NCI-H1436 (cell line): ENCODE results near the gene RPS8.
"Not testable (repeated sequence)": the region's sequence is repeated elsewhere in the genome, so short reads cannot be mapped to it uniquely, and the experiment has no call there.

Experiments
- DNase-seq: peaks from one replicate; lab custom pipeline; 2025; lab: John Stamatoyannopoulos, UW

The RPS8 gene

DNA sequence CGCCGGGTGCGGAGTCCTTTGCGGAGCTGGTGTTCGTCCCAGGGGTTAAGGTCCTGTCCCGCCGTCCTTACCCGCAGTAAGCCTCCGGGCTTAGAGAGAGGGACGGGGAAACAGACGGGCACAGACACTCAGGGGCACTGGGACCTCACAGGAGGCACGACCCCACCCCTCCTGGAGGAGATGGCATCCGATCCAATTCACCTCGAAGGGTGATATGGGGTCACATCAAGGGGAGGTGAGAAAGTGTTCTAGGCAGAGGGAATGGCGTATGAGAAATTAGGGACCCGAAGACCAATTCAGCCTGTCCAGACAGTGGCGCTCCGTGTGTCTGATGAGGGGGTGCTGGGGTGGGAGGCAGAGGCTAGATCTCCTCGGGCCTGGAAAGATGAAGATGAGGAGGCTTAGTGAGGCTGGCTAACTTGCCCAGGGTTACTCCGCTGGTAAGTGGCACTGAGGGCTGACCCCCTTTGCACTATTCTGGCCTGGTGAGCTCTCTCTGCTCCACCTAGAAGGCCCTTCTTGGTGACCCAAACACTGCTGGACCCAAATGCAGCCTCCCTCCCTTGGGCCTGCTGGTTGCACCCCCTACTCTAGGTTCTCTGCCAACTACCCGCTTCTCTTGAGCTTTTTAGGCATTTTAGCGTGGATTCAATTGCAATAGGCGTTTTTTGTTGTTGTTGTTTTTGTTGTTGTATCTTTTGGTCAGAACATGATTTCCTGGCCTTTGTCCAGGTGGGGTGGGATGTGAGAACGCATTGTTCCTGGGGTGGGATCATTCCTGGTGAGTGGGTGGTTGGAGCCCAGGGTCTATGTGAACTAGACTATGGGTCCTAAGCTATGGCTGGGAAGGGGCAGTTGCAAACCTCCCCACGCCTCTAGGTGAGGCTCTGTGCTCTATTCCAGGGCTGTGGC lies 45.2 kb downstream of the RPS8 start:
- no peak for DNase-seq

DNA sequence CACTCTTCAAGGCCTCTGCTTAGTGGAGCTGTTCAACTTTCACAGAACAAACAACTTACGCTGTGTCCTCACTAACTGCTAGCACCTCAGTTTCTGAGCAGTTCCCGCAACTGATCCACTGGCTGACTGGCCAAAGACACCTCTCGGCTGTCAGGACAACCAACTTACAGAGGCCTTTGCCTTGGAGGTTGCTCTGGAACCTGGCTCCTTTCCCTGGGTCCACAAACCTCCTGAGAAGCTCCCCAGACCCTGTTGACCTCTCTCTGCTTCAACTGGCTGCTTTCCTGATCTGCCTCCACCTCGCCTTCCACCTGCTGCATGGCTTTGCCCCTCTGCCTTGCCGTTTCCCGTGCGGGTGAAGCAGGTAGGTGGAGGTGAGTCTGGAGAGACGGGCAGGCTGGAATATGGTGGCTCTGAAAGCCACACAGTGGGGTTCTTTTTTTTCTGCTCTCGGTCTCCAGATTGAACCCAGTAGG lies 45.9 kb downstream of the RPS8 start:
- no peak for DNase-seq

DNA sequence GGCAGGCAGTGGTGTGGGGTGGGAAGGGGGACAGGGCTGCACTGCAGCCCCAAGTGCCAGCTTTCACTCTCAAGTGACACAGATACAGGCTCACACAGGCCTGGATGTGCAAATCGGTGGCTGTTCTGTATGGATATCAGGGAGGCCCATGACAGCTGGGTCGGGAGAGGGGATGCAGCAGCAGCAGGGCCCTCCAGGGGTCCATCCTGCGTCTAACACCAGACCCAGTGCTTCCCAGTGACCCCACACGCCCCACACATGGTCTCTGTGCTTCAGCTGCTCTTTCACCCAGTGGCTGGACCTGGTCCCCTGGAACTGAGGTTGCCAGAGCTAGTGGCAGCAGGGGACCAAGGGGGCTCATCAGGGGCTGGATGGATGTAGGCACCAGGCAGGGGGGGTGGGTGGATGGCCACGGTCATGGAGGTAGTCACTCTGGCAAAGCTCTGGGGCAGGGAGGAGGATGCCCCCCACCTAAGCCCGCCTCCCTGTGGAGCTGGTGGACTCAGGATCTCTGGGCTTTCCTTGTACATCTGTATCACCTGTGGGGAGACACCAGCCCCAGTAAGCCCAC lies 46.9 kb downstream of the RPS8 start:
- no peak for DNase-seq

DNA sequence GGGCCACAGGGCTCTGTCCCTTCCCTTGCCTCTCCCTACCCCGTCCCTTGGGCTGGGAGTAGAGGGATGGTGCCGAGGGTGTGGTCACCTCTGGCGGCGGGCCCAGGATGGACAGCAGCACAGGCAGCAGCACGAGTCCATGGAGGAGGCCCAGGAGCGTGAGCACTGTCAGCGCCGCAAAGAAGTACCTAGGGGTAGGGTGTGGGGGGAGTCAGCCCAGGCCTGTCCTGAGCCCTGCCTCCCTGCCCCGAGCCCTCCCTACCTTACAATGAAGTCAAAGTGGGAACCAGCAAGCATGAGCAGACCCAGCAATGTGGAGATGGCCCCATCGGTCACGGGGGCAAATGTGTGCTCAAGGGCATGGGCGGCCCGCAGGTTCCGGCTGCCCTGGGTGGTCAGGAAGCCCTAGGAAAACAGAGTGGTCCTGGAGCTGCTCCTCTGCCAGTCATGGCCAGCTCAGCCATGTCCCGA lies 47.7 kb downstream of the RPS8 start:
- DNase-seq: no peak

DNA sequence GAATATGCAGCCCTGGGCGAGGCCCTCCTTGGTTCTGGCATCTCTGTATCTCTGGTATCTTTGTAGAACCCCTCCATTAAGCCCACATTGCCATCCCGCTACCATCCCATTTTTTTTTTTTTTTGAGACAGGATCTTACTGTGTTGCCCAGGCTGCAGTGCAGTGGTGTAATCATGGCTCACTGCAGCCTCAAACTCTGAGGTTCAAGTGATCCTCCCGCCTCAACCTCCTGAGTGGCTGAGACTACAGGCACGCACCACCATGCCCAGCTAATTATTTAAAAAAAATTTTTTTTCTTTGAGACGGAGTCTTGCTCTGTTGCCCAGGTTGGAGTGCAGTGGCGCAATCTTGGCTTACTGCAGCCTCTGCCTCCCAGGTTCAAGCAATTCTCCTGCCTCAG lies 49.1 kb downstream of the RPS8 start:
- not testable (repeated sequence) for DNase-seq

DNA sequence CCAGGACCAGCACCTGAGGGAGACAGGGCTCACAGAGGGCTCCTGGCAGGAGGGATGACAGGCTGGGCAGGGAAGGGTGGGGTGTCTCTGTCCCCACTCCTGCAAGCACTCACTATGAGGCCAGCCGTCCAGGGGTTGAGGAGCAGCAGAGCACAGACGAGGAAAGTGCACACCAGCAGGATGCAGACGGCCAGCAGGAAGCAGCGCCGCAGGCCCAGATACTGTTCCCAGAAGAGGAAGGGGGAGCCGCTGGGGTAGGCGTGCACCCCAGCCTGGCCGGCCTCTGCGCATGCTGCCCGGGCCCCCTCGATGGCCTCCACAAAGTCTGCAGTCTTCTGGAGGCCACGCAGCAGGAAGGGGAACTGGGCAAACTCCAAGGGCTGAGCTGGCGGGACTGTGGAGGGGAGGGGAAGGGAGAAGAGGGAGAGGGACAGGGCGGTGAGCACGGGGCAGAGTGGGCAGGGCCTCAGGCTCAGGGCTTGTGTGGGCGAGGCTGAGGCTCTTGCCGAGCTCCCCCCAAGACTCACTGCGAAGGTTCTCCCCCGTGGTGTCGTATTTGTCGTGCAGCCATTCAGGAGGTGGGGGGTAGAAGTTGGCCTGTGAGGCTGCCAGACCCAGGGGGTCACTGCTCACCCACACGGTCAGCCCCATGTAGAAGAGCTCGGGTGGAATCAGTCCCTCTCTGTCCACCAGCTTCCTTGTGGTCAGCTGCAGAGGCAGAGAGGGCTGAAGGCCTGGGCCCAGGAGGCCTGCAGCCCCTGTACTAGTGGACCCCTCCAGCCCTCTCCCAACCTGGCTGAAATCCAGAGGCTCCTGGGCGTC lies 51.2 kb downstream of the RPS8 start:
- DNase-seq: no peak

DNA sequence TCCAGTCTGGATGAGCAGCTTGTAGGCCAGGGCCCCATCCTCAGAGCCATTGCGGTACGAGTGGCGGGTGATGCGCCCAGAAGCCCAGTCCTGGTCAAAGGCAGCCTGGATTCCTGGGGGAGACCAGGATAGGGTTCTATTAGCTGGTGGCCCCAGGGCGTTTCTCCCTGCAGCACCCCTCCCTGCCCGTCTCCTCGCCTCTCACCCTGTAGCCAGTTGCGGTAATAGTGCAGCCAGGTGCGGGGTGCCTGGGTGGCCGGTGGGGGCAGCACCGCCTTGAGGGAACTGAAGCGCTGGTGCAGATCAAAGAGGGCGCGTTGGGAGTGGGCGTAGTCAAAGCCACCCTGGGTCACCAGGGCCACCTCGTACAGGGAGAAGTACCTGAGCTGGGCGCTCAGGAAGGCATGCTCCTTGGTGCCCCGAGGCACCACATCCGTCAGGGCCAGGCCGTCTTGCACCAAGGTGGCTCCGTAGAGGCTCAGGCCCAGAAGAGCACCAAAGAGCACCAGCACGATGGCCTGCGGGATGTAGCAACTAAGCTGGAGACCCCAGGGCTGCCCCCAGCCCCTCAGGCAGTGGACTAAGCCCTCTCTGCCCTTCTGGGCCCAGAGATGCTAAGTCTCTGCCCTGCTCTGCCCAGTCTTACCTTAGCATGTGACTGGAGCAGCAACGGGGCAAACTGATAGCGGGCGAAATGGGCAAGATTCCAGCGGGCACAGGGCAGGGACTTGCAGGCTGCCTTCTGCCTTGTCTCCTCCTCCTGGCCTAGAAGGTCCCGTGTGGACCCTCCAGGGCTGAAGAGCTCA lies 52.1 kb downstream of the RPS8 start:
- DNase-seq: no peak

DNA sequence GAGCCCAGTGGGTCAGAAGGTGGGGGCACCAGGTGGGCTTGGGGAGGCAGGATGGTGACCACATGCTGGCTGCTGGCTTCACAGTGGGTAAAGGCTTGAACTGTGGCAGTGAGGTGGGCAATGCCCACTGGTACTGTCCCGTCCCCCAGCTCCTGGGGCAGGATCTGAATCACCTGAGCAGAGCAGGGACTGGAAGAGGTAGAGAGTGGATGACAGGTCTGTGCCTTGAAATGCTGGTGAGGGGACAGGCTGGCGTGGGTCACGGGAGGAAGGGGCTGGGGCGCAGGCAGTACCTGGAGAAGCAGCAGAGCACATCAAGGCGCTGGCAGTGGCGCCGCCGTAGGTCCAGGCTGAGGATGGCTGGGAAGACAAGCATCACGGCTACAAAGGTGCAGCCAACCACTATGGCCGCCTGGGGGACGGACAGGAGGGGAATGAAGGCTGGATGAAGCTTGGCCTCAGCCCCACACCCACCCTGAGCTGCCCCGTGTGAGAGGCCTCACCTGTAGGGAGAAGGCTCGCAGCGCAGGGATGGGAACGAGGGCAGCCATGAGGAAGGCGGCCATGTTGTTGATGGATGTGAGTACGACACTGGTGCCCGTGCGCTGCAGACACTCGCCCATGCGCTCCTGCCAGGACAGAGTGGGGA lies 52.8 kb downstream of the RPS8 start:
- DNase-seq: no peak
